ENCODE measurements around the gene PCDHA5.
"Not testable (repeated sequence)": the region's sequence is repeated elsewhere in the genome, so short reads cannot be mapped to it uniquely, and the experiment has no call there.

The PCDHA5 gene

DNA sequence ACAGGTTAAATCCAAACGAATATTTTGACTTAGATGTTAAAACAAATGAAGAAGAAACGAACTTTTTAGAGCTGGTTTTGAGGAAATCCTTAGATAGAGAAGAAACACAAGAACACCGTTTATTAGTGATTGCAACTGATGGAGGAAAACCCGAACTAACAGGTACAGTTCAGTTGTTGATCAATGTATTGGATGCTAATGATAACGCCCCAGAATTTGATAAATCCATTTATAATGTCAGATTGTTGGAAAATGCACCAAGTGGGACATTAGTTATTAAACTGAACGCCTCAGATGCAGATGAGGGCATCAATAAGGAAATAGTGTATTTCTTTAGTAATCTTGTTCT is 842 bp downstream of the PCDHA5 start:
- H3F3A ChIP-seq (ENCODE audit: control insufficient read depth, insufficient read depth), result no peaks in the 10 kb centered on the region
- no peaks in the 10 kb centered on the region for H3K36me3 ChIP-seq (ENCODE audit: control insufficient read depth, low read length)
- no peak overlapping the region for H3K4me2 ChIP-seq (ENCODE audit: low read length)
- no peak overlapping the region for H3K27ac ChIP-seq (ENCODE audit: low read depth, low read length)
- TF ChIP-seq, protein P1, sequence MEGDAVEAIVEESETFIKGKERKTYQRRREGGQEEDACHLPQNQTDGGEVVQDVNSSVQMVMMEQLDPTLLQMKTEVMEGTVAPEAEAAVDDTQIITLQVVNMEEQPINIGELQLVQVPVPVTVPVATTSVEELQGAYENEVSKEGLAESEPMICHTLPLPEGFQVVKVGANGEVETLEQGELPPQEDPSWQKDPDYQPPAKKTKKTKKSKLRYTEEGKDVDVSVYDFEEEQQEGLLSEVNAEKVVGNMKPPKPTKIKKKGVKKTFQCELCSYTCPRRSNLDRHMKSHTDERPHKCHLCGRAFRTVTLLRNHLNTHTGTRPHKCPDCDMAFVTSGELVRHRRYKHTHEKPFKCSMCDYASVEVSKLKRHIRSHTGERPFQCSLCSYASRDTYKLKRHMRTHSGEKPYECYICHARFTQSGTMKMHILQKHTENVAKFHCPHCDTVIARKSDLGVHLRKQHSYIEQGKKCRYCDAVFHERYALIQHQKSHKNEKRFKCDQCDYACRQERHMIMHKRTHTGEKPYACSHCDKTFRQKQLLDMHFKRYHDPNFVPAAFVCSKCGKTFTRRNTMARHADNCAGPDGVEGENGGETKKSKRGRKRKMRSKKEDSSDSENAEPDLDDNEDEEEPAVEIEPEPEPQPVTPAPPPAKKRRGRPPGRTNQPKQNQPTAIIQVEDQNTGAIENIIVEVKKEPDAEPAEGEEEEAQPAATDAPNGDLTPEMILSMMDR (IDR thresholded peaks at IDR 0.05; ENCODE audit: low read depth, low read length, poor library complexity, severe bottlenecking), result no peak
- no peak for TF ChIP-seq EZH2phosphoT487 (IDR thresholded peaks at IDR 0.05; ENCODE audit: borderline replicate concordance, low read length)
- no peaks in the 10 kb centered on the region for H3K79me2 ChIP-seq (ENCODE audit: control insufficient read depth, low read length)
- no peaks in the 10 kb centered on the region for H3K27me3 ChIP-seq (ENCODE audit: control insufficient read depth, low read length)
- H3K4me1 ChIP-seq (ENCODE audit: control insufficient read depth, low read length), result no peaks in the 10 kb centered on the region
- H4K20me1 ChIP-seq (ENCODE audit: control insufficient read depth, insufficient read depth, low read depth, low read length), result no peaks in the 10 kb centered on the region
- H3K4me3 ChIP-seq (ENCODE audit: low read length), result no peak overlapping the region
- H3K9me2 ChIP-seq (replicated peaks; ENCODE audit: control insufficient read depth, low read length), result no peaks in the 10 kb centered on the region
- H3K9me3 ChIP-seq (ENCODE audit: control insufficient read depth, insufficient read depth, low read length), result no peaks in the 10 kb centered on the region

DNA sequence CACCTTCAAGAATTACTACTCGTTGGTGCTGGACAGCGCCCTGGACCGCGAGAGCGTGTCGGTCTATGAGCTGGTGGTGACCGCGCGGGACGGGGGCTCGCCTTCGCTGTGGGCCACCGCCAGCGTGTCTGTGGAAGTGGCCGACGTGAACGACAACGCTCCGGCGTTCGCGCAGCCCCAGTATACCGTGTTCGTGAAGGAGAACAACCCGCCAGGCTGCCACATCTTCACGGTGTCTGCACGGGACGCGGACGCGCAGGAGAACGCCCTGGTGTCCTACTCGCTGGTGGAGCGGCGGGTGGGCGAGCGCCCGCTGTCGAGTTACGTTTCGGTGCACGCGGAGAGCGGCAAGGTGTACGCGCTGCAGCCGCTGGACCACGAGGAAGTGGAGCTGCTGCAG is 1.6 kb downstream of the PCDHA5 start:
- H3K4me1 ChIP-seq (ENCODE audit: control insufficient read depth, low read length); H3K36me3 ChIP-seq (ENCODE audit: control insufficient read depth, low read length); H3K9me2 ChIP-seq (replicated peaks; ENCODE audit: control insufficient read depth, low read length): not testable (repeated sequence)

DNA sequence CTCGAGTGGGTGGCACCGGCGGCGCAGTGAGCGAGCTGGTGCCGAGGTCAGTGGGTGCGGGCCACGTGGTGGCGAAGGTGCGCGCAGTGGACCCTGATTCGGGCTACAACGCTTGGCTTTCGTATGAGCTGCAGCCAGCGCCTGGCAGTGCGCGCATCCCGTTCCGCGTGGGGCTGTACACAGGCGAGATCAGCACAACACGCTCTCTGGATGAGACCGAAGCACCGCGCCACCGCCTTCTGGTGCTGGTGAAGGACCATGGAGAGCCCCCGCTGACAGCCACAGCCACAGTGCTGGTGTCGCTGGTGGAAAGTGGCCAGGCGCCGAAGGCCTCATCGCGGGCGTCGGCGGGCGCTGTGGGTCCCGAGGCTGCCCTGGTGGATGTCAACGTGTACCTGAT is 2.1 kb downstream of the PCDHA5 start:
- H3K27ac ChIP-seq (ENCODE audit: low read depth, low read length), result no peak overlapping the region
- no peaks in the 10 kb centered on the region for H3K36me3 ChIP-seq (ENCODE audit: control insufficient read depth, low read length)
- no peaks in the 10 kb centered on the region for H3K79me2 ChIP-seq (ENCODE audit: control insufficient read depth, low read length)
- TF ChIP-seq, protein P1 (IDR thresholded peaks at IDR 0.05; ENCODE audit: low read depth, low read length, poor library complexity, severe bottlenecking), result no peak
- no peak for TF ChIP-seq EZH2phosphoT487 (IDR thresholded peaks at IDR 0.05; ENCODE audit: borderline replicate concordance, low read length)
- no peak overlapping the region for H3K4me3 ChIP-seq (ENCODE audit: low read length)
- no peaks in the 10 kb centered on the region for H3K9me2 ChIP-seq (replicated peaks; ENCODE audit: control insufficient read depth, low read length)
- H3K4me2 ChIP-seq (ENCODE audit: low read length), result no peak overlapping the region
- no peaks in the 10 kb centered on the region for H3K27me3 ChIP-seq (ENCODE audit: control insufficient read depth, low read length)
- no peaks in the 10 kb centered on the region for H3F3A ChIP-seq (ENCODE audit: control insufficient read depth, insufficient read depth)
- H4K20me1 ChIP-seq (ENCODE audit: control insufficient read depth, insufficient read depth, low read depth, low read length), result no peaks in the 10 kb centered on the region
- H3K9me3 ChIP-seq (ENCODE audit: control insufficient read depth, insufficient read depth, low read length), result no peaks in the 10 kb centered on the region
- no peaks in the 10 kb centered on the region for H3K4me1 ChIP-seq (ENCODE audit: control insufficient read depth, low read length)

More for the DNA sequence above, 1.6 kb downstream of the PCDHA5 start:
- not testable (repeated sequence) for H3K27me3 ChIP-seq (ENCODE audit: control insufficient read depth, low read length); H3F3A ChIP-seq (ENCODE audit: control insufficient read depth, insufficient read depth); H3K27ac ChIP-seq (ENCODE audit: low read depth, low read length); H3K79me2 ChIP-seq (ENCODE audit: control insufficient read depth, low read length); H3K4me2 ChIP-seq (ENCODE audit: low read length); H3K9me3 ChIP-seq (ENCODE audit: control insufficient read depth, insufficient read depth, low read length); H3K4me3 ChIP-seq (ENCODE audit: low read length); H4K20me1 ChIP-seq (ENCODE audit: control insufficient read depth, insufficient read depth, low read depth, low read length)

DNA sequence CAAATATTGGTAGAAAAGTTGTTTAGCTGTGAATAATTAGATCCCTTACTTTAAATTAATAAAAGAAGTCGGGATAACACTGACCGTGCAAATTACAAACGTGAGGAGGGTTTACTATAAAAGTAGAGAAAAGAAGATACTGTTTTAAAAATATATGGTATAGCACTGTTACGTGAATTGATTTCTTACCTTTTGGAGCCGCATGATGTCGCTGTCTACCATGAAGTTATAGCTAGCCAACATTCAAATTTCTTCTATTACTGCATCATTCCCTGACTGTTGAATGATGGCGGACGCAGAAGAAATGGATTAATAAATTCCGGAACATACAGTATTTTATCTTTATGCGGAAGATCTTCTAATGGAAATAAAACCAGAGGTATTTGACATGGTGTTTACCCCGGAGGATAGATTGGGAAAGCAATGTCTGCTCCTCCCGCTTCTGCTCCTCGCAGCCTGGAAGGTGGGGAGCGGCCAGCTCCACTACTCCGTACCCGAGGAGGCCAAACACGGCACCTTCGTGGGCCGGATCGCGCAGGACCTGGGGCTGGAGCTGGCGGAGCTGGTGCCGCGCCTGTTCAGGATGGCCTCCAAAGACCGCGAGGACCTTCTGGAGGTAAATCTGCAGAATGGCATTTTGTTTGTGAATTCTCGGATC is 6.4 kb downstream of the PCDHA5 start, which contains the start of gene PCDHA6:
Gene PCDHA6, plus strand, starts transcription at position 257 of the 658 bp plus-strand sequence. Its CDS starts 132 bp downstream, at position 389.
- H3K9me3 ChIP-seq (ENCODE audit: control insufficient read depth, insufficient read depth, low read length), result no peaks in the 10 kb centered on the region
- no peak within 1 kb of the TSS for H3K4me3 ChIP-seq (ENCODE audit: low read length)
- H3K79me2 ChIP-seq (ENCODE audit: control insufficient read depth, low read length), result no peaks in the 10 kb centered on the region
- no peaks in the 10 kb centered on the region for H3K27me3 ChIP-seq (ENCODE audit: control insufficient read depth, low read length)
- no peak within 1 kb of the TSS for H3K27ac ChIP-seq (ENCODE audit: low read depth, low read length)
- no peaks in the 10 kb centered on the region for H3K36me3 ChIP-seq (ENCODE audit: control insufficient read depth, low read length)
- H4K20me1 ChIP-seq (ENCODE audit: control insufficient read depth, insufficient read depth, low read depth, low read length), result no peaks in the 10 kb centered on the region
- no peaks in the 10 kb centered on the region for H3K4me1 ChIP-seq (ENCODE audit: control insufficient read depth, low read length)
- H3K9me2 ChIP-seq (replicated peaks; ENCODE audit: control insufficient read depth, low read length), result no peaks in the 10 kb centered on the region
- no peak within 1 kb of the TSS for H3K4me2 ChIP-seq (ENCODE audit: low read length)
- TF ChIP-seq, protein P1 (IDR thresholded peaks at IDR 0.05; ENCODE audit: low read depth, low read length, poor library complexity, severe bottlenecking), result no peak
- no peak for TF ChIP-seq EZH2phosphoT487 (IDR thresholded peaks at IDR 0.05; ENCODE audit: borderline replicate concordance, low read length)
- H3F3A ChIP-seq (ENCODE audit: control insufficient read depth, insufficient read depth), result no peaks in the 10 kb centered on the region

Measured in DOHH2 (cell line).